Measurements from ENCODE around the gene TUNAR.

The TUNAR gene

DNA sequence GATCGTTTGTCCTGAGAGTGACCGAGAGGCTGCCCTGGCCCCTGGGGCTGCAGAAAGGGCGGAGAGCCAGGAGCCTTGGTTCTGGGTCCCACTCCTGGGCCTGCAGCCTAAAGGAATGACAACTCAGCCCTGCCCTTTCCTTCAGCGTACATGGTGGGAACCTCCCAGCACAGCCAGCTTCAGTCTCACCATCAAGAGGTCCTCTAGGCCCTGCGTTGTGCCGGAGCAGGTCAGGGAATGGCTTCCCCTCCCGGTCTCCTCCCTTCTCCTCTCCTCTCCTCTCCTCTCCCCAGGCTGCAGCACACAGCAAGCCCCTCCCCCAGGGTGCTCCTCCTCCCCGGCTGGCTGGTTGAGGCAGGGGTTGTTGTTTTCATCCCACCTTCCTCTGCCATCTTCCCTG, 44.6 kb upstream of the TUNAR start:
- no peak for DNase-seq (ENCODE audit: low read depth, low spot score)
- POLR2A ChIA-PET: no interaction called here
- CTCF ChIA-PET: no interaction called here
- TF ChIP-seq, protein P1, sequence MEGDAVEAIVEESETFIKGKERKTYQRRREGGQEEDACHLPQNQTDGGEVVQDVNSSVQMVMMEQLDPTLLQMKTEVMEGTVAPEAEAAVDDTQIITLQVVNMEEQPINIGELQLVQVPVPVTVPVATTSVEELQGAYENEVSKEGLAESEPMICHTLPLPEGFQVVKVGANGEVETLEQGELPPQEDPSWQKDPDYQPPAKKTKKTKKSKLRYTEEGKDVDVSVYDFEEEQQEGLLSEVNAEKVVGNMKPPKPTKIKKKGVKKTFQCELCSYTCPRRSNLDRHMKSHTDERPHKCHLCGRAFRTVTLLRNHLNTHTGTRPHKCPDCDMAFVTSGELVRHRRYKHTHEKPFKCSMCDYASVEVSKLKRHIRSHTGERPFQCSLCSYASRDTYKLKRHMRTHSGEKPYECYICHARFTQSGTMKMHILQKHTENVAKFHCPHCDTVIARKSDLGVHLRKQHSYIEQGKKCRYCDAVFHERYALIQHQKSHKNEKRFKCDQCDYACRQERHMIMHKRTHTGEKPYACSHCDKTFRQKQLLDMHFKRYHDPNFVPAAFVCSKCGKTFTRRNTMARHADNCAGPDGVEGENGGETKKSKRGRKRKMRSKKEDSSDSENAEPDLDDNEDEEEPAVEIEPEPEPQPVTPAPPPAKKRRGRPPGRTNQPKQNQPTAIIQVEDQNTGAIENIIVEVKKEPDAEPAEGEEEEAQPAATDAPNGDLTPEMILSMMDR (IDR thresholded peaks at IDR 0.05; ENCODE audit: insufficient read depth, low read length, missing control alignments): no peak
- H3K4me3 ChIP-seq (ENCODE audit: low read depth, low read length): no peak overlapping the region

DNA sequence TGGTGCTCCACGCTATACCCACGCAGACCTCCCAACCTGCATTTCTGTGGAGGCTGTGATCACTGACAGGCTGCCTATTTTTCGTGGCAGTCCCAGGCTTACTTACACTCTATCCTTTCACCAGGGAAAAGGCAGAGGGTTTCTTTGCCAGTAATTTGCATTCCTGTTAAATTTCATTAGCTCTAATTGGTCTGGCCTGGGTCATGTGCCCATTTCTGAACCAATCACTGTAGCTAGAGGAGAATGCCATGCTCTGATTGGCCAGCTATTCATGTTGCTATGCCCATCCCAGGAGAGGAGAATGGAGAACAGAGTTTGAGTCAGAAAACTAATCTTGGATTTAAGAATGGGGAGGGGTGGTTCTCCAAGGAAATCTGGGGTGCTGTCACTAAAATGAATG, 43.2 kb upstream of the TUNAR start:
- POLR2A ChIA-PET: no interaction called here
- no peak for DNase-seq (ENCODE audit: low read depth, low spot score)
- H3K4me3 ChIP-seq (ENCODE audit: low read depth, low read length): no peak overlapping the region
- TF ChIP-seq, protein P1 (IDR thresholded peaks at IDR 0.05; ENCODE audit: insufficient read depth, low read length, missing control alignments): no peak
- CTCF ChIA-PET: no interaction called here

DNA sequence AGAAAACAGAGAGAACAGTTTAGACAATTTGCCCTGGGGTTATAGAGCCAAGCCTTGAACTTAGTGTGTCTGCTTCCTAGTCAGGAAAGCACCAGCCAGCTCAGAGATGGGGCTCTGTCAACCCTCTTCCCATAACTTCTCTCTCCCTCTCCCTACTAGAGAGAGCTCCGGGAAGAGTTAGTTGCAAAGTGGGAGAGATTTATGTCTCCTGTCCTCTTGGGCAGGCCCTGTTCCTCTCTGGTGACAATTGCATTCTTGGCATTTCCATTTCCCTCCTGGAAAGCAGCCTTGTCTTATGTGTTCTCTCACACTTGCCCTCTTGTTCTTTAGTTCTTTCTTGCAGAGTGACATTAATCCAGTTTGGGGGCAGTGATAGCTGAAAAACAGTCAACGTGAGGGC, 42.1 kb upstream of the TUNAR start:
- TF ChIP-seq, protein P1 (IDR thresholded peaks at IDR 0.05; ENCODE audit: insufficient read depth, low read length, missing control alignments): no peak
- POLR2A ChIA-PET: no interaction called here
- H3K4me3 ChIP-seq (ENCODE audit: low read depth, low read length): no peak overlapping the region
- no peak for DNase-seq (ENCODE audit: low read depth, low spot score)
- CTCF ChIA-PET: interaction anchor here (1.7 kb wide), 1 partner anchor 61 kb away, joined by 5 read pairs; no protein-coding TSS in a partner anchor

DNA sequence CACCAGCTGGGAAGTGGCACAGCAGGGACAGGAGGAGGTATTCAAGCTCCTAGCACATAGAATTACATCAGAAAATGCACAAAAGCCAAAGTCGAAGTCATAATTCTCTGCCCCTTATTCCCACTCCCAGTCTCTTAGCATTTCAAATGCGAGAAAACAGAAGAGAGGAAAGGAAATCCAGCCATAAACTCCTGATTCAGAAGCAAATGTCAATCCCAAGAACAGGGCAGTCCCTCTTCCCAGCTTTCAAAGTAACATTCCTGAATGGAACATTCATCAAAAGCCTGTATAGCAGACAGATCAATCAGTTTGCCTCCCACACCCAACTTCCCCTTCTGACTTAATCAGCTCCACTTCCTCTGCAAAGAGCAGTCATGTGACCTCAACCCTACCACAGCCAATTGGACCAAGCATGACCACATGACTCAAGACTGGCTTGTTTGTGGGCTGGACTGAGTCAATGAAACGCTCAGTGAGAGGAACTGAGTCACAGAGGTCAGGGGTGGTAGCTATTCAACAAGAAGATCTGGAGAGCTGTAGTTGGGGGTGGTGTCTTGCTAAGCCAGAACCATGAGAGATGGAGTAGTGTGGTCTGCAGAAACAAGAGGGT, 41.4 kb upstream of the TUNAR start:
- no peak for DNase-seq (ENCODE audit: low read depth, low spot score)
- POLR2A ChIA-PET: no interaction called here
- TF ChIP-seq, protein P1 (IDR thresholded peaks at IDR 0.05; ENCODE audit: insufficient read depth, low read length, missing control alignments): no peak
- H3K4me3 ChIP-seq (ENCODE audit: low read depth, low read length): no peak overlapping the region
- CTCF ChIA-PET: interaction anchor here (1.7 kb wide), 1 partner anchor 61 kb away, joined by 5 read pairs; no protein-coding TSS in a partner anchor

DNA sequence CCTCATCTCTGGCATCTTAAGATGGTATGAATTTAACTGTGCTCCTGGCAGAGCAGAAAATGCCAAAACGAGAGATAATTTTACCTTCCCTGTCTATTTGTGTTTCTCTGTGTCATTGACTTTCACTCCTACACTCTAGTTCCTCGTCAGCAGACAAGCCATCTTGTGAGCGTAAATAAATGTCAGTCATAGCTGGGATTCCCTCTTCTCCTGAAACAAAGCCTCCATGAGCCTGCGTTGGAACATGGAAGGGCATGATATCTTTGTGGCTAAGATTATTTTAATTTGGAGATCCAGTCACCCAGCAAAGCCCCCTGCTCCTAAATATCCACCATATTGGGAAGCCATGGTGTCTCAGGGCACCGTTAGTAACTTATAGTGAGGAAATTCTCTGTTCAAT, 37.8 kb upstream of the TUNAR start:
- TF ChIP-seq, protein P1 (IDR thresholded peaks at IDR 0.05; ENCODE audit: insufficient read depth, low read length, missing control alignments): no peak
- CTCF ChIA-PET: no interaction called here
- no peak overlapping the region for H3K4me3 ChIP-seq (ENCODE audit: low read depth, low read length)

DNA sequence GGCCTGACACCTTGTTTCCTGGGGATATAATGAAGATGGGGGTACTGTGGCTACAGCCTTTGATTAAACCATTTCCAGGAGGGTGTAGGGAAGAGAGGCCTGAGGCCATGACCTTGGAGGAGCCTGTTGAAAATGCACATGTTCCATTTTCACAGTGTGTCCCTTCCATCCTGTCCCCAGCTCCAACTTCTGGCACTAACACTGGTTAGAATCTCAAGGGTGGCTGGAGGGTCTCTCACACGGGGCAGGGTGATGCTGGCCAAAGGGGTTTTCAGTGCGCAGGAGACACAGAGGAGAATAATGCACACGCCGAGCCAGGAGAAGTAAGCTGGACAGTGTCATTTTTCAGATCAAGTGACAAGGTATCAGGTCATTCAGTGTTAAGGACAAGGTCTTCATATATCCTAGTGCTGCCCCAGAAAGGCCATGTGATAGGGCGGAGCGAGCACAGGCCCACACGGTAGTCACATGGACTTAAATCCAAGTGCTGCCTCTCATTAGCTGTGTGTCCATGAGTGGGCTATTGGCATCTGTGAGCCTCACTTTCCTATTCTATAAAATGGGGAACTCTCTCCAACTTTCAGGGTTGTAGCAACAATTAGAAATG, 36.4 kb upstream of the TUNAR start:
- ChIA-PET POLR2A (no interaction called here), CTCF (no interaction called here)
- no peak for DNase-seq (ENCODE audit: low read depth, low spot score)
- TF ChIP-seq, protein P1 (IDR thresholded peaks at IDR 0.05; ENCODE audit: insufficient read depth, low read length, missing control alignments): no peak
- no peak overlapping the region for H3K4me3 ChIP-seq (ENCODE audit: low read depth, low read length)

More for the DNA sequence above, 37.8 kb upstream of the TUNAR start:
- POLR2A ChIA-PET: no interaction called here
- no peak for DNase-seq (ENCODE audit: low read depth, low spot score)

Measured in AG04449 (cell line).